ENCODE results near the gene SCAMP1. TPM values are rescaled to one million over a fixed set of nuclear protein-coding genes. Genes with fewer than 3 reads are reported as not detected.
"Not testable (repeated sequence)": the region's sequence is repeated elsewhere in the genome, so short reads cannot be mapped to it uniquely, and the experiment has no call there.

SCAMP1 gene
- total RNA-seq, 1 donor from 2014 or later = 59.2 TPM

DNA sequence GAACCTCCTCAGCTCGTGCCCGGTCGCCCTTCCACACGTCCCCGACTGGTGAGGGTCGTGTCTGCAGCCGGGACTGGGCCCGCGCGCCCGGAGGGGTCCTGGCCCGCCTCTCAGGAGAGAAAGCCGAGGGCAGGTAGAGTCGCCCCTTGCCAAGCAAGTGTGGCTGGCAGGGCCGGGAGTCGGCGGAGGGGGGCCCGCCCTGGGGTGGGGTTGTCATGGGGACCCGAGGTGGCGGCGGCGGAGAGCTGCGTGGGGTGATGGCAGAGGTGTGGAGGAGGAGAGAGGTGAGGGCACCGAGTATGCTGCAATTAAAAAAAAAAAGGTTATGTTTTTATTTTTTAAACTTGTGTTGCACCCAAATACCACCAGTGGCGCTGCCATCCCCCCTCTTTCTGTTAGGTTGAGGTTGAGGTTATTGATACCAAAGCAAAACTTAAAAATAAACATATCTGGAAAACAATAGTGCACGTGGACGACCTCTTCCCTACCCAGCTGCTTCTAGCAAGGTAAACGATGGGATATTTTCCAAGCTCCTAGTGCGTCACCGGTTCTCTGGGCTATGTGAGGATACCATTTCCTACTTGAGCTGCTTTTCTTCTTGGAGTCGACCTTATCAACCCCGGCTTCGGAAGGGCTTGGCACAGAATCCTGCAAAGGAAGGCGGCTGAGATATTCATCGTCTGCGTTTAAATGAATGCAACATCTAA is 660 bp downstream of the SCAMP1 start:
- peak; percentile 73 for DNase-seq (ENCODE audit: low spot score)

GRCh38 chr5:78361631-78361993 is 1.2 kb downstream of the SCAMP1 start:
- no peak for DNase-seq (ENCODE audit: low spot score)

DNA sequence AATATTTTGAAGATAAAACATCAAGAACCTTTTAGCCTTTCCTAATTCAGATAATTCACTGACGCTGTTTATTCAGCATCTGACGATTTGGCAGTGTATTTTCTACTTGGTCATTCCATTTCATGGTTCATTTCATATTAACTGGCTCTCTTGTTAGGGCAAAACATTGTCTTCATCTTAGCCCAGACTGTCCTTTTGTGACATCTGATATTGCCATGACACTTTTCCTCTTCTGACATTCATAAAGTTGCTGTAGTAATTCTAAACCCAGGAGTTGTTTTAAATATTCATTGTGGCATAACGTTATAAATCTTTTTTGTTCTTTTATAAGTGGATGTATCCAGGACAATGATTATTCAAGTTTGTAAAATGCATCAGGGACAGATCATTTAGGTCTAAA is 1.8 kb downstream of the SCAMP1 start:
- DNase-seq (ENCODE audit: low spot score) = no peak

GRCh38 chr5:78364005-78364404 is 3.6 kb downstream of the SCAMP1 start:
- DNase-seq (ENCODE audit: low spot score) = no peak

GRCh38 chr5:78367318-78367991 is 7.0 kb downstream of the SCAMP1 start:
- no peak for DNase-seq (ENCODE audit: low spot score)

GRCh38 chr5:78369680-78370079 is 9.3 kb downstream of the SCAMP1 start:
- no peak for DNase-seq (ENCODE audit: low spot score)

DNA sequence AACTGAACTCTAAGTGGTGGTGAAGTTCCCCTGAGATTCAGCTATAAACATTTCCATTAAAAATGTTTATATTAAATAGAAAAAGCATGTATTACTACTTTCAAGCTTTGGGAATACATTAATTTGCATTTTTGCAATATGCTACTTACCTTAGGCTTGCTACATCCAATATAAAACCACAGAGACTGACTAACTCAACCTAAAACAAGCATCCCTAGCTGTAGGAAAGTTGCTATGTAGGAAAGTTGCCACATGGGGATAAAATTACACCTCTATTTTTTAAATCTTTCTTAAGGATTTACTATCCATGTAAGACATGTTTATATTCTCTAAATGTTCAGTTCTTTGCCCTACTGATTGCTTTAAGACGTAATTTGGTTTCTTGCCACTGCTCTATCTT is 12.8 kb downstream of the SCAMP1 start:
- DNase-seq (ENCODE audit: low spot score) = no peak

DNA sequence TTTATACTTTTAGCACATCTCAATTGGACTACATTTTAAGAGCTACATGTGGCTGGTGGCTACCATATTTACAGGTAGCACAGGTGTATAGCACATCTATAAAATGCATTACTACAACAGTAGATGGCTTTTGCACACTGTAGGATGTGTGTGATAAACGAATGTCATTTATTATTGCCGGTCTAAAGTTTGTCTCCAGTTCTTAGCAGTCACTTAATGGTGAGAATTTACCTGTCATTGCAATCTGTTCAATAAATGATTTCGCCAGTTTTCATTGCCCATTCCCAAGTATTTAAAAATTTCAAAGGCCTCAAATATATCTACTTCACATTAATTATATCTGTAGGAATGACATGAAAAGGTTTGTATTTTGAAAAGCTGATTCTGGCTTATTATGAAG is 15.9 kb downstream of the SCAMP1 start:
- DNase-seq (ENCODE audit: low spot score) = no peak

DNA sequence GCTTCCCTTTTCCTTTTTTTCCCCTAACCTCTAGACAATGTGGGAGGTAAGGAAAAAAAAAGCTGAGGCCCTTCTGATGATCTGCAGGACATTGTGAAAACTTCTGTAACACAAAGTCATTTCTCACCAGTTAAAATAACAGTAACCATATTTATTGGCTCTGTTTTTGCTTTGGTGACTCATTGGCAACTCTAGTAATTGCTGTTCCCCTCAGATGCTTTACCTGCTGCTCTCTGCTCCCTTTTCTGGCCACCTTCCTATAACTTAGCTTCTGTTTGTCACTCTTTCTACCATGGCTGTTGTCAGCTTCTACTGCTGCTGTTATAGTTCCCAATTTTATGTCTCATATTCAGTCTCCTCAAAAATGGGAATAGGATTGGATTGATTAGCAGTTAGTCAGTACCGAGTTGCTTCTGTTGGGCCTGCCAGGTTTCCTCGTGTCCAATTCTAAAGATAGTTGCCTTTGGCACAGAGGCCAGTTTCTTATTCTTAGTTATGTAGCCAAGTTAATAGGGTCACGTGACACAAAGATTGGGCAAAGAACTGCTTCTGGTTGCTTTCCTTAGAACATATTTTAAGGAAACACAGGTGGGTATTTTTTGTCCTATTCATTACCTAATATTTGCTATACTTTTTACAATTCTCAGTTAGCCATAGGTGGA is 16.8 kb downstream of the SCAMP1 start:
- no peak for DNase-seq (ENCODE audit: low spot score)

DNA sequence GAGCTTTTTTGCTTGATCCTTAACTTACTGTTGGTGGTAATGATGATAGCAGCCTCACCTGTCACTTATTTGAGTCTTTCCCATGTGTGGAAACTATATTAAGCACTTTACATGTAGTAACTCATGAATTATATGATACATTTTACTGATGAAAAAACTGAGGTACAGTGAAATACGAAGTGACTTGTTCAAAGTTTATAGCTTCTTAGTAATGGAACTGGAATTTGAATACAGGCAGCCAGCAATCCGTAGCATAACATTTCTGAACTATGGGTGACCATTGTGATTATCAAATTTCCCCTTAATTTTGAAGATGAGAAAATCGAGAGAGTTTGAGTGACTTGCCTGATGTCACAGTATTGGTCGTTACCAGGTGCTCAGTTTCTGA is 17.3 kb downstream of the SCAMP1 start:
- DNase-seq (ENCODE audit: low spot score) = no peak

- no peak for DNase-seq (ENCODE audit: low spot score)
These were observed 27.2 kb downstream of the SCAMP1 start for GRCh38 chr5:78387468-78388153.

DNA sequence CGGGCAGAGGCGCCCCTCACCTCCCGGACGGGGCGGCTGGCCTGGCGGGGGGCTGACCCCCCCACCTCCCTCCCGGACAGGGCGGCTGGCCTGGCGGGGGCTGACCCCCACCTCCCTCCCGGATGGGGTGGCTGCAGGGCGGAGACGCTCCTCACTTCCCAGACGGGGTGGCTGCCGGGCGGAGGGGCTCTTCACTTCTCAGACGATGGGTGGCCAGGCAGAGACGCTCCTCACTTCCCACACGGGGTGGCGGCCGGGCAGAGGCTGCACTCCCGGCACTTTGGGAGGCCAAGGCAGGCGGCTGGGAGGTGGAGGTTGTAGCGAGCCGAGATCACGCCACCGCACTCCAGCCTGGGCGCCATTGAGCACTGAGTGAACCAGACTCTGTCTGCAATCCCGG is 30.9 kb downstream of the SCAMP1 start:
- not testable (repeated sequence) for DNase-seq (ENCODE audit: low spot score)

DNA sequence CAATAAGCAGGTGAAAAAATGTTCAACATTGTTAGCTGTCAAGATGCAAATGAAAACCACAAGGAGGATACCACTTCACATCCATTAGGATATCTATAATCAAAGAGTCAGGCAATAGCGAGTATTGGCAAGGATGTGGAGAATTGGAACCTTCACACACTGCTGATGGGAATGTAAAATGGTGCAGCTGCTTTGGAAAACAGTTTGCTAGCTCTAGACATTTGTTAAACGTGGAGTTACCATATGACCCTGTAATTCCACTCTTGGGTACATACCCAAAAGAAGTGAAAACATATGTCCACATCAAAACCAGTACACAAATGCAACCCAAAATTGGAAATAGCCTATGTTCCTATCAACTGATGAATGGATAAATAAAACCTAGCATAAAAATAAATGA is 37.4 kb downstream of the SCAMP1 start:
- no peak for DNase-seq (ENCODE audit: low spot score)

DNA sequence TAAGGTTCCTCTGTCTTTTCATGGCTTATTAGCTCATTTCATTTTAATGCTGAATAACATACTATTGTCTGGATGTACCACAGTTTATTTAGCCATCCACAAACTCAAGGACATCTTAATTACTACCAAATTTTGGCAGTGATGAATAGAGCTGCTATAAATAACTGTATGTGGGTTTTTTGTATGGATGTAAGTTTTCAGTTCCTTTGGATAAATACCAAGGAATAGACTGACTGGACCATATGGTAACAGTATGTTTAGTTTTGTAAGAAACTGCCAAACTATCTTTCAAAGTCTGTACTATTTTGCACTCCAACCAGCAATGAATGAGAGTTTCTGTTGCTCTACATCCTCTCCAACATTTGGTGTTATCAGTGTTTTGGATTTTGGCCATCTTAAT is 38.7 kb downstream of the SCAMP1 start:
- no peak for DNase-seq (ENCODE audit: low spot score)

DNA sequence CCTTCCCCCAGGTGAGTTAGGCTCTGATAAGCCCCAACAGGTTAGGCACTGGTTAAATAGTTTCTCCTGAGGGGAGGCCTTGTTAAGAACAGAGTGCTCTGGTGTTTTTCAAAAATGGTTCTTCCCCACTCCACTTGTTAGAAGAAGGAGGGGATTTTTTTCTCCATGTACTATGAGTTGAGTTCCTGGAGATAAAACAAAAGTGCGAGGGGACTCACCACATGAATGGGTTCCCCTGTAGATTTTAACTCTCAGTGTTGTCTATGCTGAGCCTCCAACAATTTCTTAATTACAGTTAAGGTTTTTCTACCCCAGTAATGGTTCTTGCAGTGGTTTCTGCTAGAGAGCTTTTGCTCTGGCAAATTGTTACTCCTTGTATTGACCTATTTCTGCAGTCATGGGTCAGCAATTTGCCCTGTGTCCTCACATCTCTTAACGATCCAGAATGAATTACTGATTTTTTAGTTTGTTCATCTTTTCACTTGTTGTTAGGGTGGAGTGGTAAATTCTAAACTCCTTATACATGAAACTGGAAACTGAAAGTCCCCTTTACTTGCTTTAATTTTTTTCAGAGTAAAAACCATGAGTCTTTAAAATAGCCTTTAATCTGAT is 44.4 kb downstream of the SCAMP1 start:
- no peak for DNase-seq (ENCODE audit: low spot score)

- no peak for DNase-seq (ENCODE audit: low spot score)
These were observed 45.7 kb downstream of the SCAMP1 start for GRCh38 chr5:78405829-78406750.

DNA sequence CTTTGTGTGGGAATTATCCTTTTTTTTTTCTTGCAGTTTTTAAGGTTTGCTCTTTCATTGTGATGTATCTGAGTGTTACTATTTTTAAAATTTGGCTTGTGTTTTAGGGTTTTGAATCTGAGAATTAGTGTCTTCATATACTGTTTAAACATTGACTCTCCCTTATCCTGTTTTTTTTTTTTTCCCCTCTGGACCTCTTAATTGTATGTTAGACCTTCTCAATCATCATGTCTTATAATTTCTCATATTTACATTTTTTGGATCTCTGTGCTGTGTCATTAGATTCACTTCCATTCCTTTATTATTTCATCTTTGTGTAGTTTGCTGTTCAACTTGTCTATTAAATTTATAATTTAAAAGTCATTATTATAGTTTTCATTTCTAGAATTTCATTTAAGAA is 47.0 kb downstream of the SCAMP1 start:
- no peak for DNase-seq (ENCODE audit: low spot score)

DNA sequence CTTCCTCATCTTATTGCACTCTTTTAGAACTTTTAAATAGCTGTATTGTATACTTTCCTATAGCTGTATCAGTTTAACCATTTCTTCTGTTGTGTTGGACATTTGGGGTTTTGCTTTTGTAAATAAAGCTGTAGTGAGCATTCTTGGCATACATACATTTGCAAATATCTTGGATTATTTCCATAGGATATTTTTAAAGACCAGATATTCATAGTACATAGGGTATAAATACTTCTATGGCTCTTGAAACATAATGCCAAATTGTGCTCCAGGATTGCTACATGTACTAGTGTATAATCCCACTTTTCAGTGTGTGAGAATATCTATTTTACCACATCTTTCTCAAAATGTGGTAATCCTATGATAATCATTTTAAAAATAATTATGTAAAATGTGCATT is 51.2 kb downstream of the SCAMP1 start:
- DNase-seq (ENCODE audit: low spot score) = no peak

- DNase-seq (ENCODE audit: low spot score) = no peak
These were observed 56.4 kb downstream of the SCAMP1 start for GRCh38 chr5:78416677-78417425.

DNA sequence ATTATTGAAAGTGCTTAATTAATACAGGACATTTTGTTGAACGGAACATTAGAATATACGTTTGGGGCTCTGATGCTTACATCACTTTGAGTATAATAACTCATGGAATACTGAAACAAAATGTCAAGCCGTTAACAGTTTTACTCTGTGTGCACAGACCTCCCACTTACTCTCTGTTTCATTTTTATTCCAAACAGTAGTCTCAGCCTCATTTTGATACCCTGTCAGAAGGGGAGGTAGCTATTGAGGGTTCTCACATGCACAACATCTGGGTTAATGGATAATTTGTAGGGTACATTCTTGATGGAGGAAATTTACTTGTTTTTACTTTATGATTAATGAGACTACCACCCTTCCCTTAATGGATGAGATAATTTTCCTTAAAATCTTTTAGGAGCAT is 59.0 kb downstream of the SCAMP1 start:
- no peak for DNase-seq (ENCODE audit: low spot score)

All from umbilical cord (tissue), 2 donors.